ENCODE data around the gene GK2. TPM values are rescaled to one million over a fixed set of nuclear protein-coding genes. Genes with fewer than 3 reads are reported as not detected.

Gene GK2
- polyA plus RNA-seq, 1 donor (not counting 4 experiments of a cell fraction or from before 2014, with no cell fraction given): not detected

DNA sequence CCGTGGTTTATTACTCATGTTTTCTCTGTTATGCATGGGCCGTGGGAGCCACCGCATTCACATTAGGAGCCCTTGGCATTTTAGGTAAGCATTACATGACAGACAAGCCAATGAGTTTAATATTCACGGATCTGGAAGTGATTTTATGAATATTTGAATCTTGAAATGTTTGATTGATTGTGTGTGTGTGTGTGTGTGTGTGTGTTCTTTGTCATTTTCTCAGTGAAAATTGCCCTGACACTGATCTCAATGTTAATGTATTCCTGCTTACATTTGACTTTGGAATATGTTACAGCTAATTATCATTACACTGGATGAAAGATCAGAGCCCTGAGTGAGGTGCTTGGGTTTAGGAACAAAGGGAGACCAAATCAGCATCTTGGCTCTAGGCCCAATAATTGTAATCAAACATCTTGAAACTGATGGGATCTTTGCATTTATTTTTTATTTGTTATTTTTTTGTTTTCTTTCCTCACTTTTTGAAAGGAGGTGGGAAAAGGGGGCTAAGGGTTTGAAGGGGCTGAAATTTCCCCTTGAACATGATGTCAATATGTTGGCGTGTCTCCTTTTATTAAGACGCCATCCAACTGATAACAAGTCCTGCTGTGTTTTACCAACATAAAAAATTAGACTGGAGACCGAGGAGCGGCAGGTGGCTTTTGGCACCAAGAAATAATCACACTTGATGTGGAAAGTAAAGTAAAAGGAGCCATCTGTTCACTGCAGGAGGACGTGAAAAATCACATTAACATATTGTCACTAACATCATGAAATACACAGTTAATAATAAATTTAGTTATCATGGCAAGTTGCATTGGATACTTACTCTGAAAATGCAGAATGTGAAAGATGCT is 5.2 kb upstream of the GK2 start:
- no peak overlapping the region for H3K27ac ChIP-seq (ENCODE audit: control insufficient read depth, insufficient read depth, low read length)
- FAIRE-seq: no peak

DNA sequence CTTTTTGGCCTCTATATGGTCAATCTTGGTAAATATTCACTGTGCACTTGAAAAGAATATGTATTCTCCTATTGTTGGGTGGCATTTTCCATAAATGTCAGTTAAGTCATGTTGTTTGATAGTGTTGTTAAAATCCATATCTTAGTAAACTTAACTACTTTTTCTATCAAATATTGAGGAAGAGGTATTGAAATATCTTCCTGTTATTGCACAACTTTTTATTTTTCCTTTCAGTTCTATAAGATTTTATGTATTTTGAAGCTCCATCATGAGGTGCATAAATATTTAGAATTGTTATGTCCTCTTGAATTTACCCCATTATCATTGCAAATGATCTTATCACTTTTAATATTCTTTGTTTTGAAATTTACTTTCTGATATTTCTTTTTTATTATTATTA is 3.4 kb downstream of the GK2 start:
- H3K4me1 ChIP-seq (ENCODE audit: control insufficient read depth, extremely low read depth, insufficient read depth, low read length): no peaks in the 10 kb centered on the region
- no peak overlapping the region for H3K4me3 ChIP-seq (ENCODE audit: control insufficient read depth in 2 of 3, extremely low read depth in 1 of 3, insufficient read depth in 2 of 3, low read depth in 1 of 3, low read length in 3 of 3)
- H3K27ac ChIP-seq (ENCODE audit: control insufficient read depth, insufficient read depth, low read length): no peak overlapping the region
- no peak for TF ChIP-seq EZH2 (IDR thresholded peaks at IDR 0.05; ENCODE audit: low read length)
- TF ChIP-seq, protein P1, sequence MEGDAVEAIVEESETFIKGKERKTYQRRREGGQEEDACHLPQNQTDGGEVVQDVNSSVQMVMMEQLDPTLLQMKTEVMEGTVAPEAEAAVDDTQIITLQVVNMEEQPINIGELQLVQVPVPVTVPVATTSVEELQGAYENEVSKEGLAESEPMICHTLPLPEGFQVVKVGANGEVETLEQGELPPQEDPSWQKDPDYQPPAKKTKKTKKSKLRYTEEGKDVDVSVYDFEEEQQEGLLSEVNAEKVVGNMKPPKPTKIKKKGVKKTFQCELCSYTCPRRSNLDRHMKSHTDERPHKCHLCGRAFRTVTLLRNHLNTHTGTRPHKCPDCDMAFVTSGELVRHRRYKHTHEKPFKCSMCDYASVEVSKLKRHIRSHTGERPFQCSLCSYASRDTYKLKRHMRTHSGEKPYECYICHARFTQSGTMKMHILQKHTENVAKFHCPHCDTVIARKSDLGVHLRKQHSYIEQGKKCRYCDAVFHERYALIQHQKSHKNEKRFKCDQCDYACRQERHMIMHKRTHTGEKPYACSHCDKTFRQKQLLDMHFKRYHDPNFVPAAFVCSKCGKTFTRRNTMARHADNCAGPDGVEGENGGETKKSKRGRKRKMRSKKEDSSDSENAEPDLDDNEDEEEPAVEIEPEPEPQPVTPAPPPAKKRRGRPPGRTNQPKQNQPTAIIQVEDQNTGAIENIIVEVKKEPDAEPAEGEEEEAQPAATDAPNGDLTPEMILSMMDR (optimal IDR thresholded peaks at IDR 0.05 in 1 of 3, IDR thresholded peaks at IDR 0.05 in 1 of 3, conservative IDR thresholded peaks at IDR 0.05 in 1 of 3; ENCODE audit: extremely low read depth in 1 of 3, insufficient read depth in 2 of 3, low read length in 3 of 3): no peak
- DNase-seq (ENCODE audit: low read depth, low spot score) (no peak), FAIRE-seq (no peak)
- H3K4me2 ChIP-seq (ENCODE audit: control insufficient read depth, extremely low read depth, insufficient read depth, low read depth, low read length): no peak overlapping the region
- no peaks in the 10 kb centered on the region for H3K27me3 ChIP-seq (ENCODE audit: control insufficient read depth, extremely low read depth, insufficient read depth, low read length)
- H3K79me2 ChIP-seq (ENCODE audit: control insufficient read depth, insufficient read depth, low read length): no peaks in the 10 kb centered on the region
- H4K20me1 ChIP-seq (ENCODE audit: control insufficient read depth, extremely low read depth, insufficient read depth, low read length): no peaks in the 10 kb centered on the region
- H2AFZ ChIP-seq (ENCODE audit: control insufficient read depth, low read length): no peak overlapping the region
- dilution Hi-C loops (cut with MboI; ENCODE audit: extremely low pct_ligation_motif_present, low sequenced_read_pairs): no loop called here
- H3K36me3 ChIP-seq (ENCODE audit: control insufficient read depth in 2 of 2, extremely low read depth in 1 of 2, insufficient read depth in 2 of 2, low read length in 2 of 2): no peaks in the 10 kb centered on the region
- no peaks in the 10 kb centered on the region for H3K9me1 ChIP-seq (ENCODE audit: control insufficient read depth, extremely low read depth, insufficient read depth, low read length)
- no peak overlapping the region for H3K9ac ChIP-seq (ENCODE audit: control insufficient read depth, extremely low read depth, insufficient read depth, low read length)
- no peaks in the 10 kb centered on the region for H3K9me3 ChIP-seq (ENCODE audit: control insufficient read depth, low read depth, low read length)

More for the DNA sequence above, 5.2 kb upstream of the GK2 start:
- Histone ChIP-seq H2AFZ (ENCODE audit: control insufficient read depth, low read length) (no peak overlapping the region), H3K9me3 (ENCODE audit: control insufficient read depth, low read depth, low read length) (no peaks in the 10 kb centered on the region), H3K4me1 (ENCODE audit: control insufficient read depth, extremely low read depth, insufficient read depth, low read length) (no peaks in the 10 kb centered on the region), H3K4me2 (ENCODE audit: control insufficient read depth, extremely low read depth, insufficient read depth, low read depth, low read length) (no peak overlapping the region), H4K20me1 (ENCODE audit: control insufficient read depth, extremely low read depth, insufficient read depth, low read length) (no peaks in the 10 kb centered on the region), H3K4me3 (ENCODE audit: control insufficient read depth in 2 of 3, extremely low read depth in 1 of 3, insufficient read depth in 2 of 3, low read depth in 1 of 3, low read length in 3 of 3) (no peak overlapping the region), H3K9ac (ENCODE audit: control insufficient read depth, extremely low read depth, insufficient read depth, low read length) (no peak overlapping the region), H3K36me3 (ENCODE audit: control insufficient read depth in 2 of 2, extremely low read depth in 1 of 2, insufficient read depth in 2 of 2, low read length in 2 of 2) (no peaks in the 10 kb centered on the region), H3K79me2 (ENCODE audit: control insufficient read depth, insufficient read depth, low read length) (no peaks in the 10 kb centered on the region), H3K27me3 (ENCODE audit: control insufficient read depth, extremely low read depth, insufficient read depth, low read length) (no peaks in the 10 kb centered on the region), H3K9me1 (ENCODE audit: control insufficient read depth, extremely low read depth, insufficient read depth, low read length) (no peaks in the 10 kb centered on the region)
- DNase-seq (ENCODE audit: low read depth, low spot score): no peak
- TF ChIP-seq EZH2 (IDR thresholded peaks at IDR 0.05; ENCODE audit: low read length): no peak
- dilution Hi-C loops (cut with MboI; ENCODE audit: extremely low pct_ligation_motif_present, low sequenced_read_pairs): no loop called here
